T-helper 1 cell treated with Interleukin-12 subunit alpha and Interleukin-12 subunit beta and Interleukin-4 antibody, amounts not matched to agents 30 ng/mL and 1 ng/mL, for 36 hours (primary cell): ENCODE results near the gene USH2A. TPM values are rescaled to one million over a fixed set of nuclear protein-coding genes. Genes with fewer than 3 reads are reported as not detected.

Experiments used
- intact Hi-C: fragments of 100-400 bp; cut with micrococcal nuclease; formaldehyde crosslinking; loops from one replicate; pipeline ENCODE4 v1.15.1; 2024
- total RNA-seq: library from RNA; stranded (reverse); gene quantifications from 2 replicates; pipeline ENCODE4 v1.2.3, GENCODE V29; 2022

Gene USH2A
- total RNA-seq, 1 donor from 2014 or later: not detected

GRCh38 chr1:215605011-215605621, 818.1 kb downstream of the USH2A start:
- intact Hi-C loops: no loop called here

GRCh38 chr1:215603319-215603718, 819.9 kb downstream of the USH2A start:
- intact Hi-C loops: no loop called here

- intact Hi-C loops: no loop called here
These were observed 822.0 kb downstream of the USH2A start for GRCh38 chr1:215601276-215601675.

- intact Hi-C loops: no loop called here
These were observed 822.4 kb downstream of the USH2A start for GRCh38 chr1:215600867-215601266.

- intact Hi-C loops: no loop called here
These were observed 822.9 kb downstream of the USH2A start for GRCh38 chr1:215600258-215600792.

- intact Hi-C loops: no loop called here
These were observed 823.7 kb downstream of the USH2A start for GRCh38 chr1:215599418-215600074.

GRCh38 chr1:215597961-215598360, 825.3 kb downstream of the USH2A start:
- intact Hi-C loops: no loop called here

GRCh38 chr1:215595231-215595630, 828.0 kb downstream of the USH2A start:
- intact Hi-C loops: no loop called here

GRCh38 chr1:215594640-215595039, 828.6 kb downstream of the USH2A start:
- intact Hi-C loops: no loop called here

- intact Hi-C loops: no loop called here
These were observed 832.3 kb downstream of the USH2A start for GRCh38 chr1:215590779-215591491.

- intact Hi-C loops: no loop called here
These were observed 833.4 kb downstream of the USH2A start for GRCh38 chr1:215589650-215590435.

GRCh38 chr1:215584389-215584788, 838.9 kb downstream of the USH2A start:
- intact Hi-C loops: no loop called here

GRCh38 chr1:215583185-215583749, 840.0 kb downstream of the USH2A start:
- intact Hi-C loops: no loop called here

GRCh38 chr1:215581896-215582295, 841.4 kb downstream of the USH2A start:
- intact Hi-C loops: no loop called here
